GM21786 (cell line): ENCODE data around the gene ANKDD1A.

ENCODE experiments used
- ATAC-seq: cut with Tn5 transposase; IDR thresholded peaks from one replicate; pipeline ENCODE4 v1.9.1; 2021; ENCODE audit not compliant: unreplicated experiment

Gene ANKDD1A

DNA sequence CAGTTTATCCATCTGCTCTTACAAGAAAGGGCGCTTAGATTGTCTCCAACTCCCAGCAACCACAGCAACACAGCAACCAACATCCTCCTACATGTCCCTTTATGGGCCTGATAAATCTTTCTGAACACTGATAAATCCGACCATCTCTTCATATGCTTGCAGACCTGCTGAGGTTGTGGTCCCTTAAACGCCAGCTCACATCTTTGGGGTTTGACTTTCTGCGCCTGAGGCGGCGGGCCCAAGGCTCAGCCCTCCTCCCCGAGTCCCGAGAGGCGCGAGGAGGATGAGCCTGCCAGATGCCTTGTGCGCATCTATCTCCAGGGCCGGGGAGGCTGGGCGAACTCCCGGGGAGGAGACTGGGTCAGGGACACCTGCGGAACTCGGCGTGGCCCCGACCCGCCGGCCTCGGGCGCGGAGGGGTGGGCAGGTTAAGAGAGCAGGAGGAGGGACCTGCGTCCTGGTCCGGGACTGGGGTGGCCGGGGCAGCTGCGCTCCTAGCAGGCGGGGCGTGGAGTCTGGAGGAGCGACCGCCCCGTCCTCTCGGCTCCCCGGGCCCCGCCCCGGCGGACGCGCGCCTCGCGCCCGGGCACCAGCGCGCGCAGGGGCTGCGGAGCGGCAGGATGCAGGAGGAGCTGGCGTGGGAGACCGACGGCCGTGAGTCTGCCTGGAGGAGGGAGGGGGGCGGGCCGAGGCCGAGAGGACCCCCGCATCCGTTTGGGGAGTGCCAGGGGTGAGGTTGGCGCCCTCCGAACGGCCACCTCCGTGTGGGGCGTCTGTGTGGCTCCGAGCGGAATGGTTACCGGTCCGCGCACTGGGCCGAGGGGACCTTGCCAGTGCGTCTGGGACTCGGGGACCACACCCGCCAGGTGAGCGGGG is at the start of gene ANKDD1A:
TSS of gene ANKDD1A (plus strand) at position 592 of the 876 bp plus-strand sequence. CDS start at position 621, 29 bp downstream.
- ATAC-seq: no peak

DNA sequence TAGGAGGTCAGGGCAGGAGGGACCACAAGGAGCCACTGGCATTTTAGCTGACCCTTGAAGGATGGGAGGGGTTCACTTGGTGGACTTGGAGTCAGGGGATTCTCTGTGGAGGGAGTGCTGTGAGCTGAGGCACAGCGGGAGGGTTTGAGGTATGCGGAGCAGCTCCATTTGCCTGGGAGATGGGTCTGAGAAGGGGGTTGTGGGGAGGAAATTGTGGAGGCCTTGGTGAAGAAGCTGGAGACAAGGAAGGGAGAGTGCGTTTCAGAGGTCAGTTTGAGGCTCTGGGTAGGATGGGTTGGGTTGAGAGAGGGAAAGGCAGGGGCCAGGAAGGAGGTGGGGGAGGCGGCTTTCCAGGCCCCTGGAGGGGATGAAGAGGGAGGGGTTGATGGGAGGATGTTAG is 49.7 kb upstream of the ANKDD1A start:
- ATAC-seq: no peak

DNA sequence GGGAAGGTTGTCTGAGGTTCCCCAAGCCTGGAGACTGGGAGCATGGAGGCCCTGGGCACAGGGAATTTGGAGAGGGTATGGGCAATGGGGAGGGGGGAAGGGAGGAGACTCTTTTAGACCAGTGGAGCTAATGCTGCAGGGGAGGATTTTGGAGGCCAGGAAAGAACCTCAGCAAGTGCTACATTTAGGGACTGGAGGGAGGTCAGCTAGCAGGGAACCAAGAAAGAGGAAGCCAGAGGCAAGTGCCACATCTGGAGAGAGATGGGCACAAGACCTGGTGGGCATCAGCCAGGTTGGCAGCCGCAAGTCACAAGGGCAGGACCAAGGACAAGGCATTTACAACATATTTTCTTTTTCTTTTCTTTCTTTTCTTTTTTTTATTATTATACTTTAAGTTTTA is 49.3 kb upstream of the ANKDD1A start:
- no peak for ATAC-seq

DNA sequence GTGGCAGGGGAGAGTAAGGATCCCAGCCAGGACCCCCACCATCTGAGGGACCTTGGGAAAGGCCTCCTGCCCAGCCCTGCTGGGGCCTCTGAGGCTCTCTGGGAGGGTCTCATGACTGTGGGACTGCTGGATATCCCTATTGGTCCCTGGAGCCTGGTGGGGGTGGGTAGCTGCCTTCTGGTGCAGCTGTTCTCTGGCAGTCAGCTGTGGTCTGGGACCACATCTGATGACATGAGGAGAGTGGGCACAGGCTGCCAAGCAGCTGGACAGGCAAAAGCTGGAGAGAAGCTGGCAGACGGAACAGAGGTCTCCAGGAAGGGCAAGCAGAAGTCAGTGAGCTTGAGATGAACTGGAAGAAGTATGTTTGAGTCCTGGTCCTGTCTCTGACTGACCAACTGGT is 47.6 kb upstream of the ANKDD1A start:
- no peak for ATAC-seq

DNA sequence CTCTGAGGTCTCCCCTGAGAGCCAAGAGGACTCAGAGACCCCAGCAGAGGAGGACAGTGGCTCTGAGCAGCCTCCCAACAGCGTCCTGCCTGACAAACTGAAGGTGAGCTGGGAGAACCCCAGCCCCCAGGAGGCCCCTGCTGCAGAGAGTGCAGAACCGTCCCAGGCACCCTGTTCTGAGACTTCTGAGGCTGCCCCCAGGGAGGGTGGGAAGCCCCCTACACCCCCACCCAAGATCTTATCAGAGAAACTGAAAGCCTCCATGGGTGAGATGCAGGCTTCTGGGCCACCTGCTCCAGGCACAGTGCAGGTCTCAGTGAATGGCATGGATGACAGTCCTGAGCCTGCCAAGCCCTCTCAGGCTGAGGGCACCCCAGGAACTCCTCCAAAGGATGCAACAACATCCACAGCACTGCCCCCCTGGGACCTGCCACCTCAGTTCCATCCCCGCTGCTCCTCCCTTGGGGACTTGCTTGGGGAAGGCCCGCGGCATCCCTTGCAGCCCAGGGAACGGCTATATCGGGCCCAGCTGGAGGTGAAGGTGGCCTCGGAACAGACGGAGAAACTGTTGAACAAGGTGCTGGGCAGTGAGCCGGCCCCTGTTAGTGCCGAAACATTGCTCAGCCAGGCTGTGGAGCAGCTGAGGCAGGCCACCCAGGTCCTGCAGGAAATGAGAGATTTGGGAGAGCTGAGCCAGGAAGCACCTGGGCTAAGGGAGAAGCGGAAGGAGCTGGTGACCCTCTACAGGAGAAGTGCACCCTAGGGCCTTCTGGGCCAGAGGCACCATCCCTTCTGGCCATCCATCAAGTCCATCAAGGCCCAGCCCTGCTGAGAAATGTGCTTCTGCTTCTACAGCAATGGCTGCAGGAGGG is 46.3 kb upstream of the ANKDD1A start:
- peak; percentile 46 for ATAC-seq

DNA sequence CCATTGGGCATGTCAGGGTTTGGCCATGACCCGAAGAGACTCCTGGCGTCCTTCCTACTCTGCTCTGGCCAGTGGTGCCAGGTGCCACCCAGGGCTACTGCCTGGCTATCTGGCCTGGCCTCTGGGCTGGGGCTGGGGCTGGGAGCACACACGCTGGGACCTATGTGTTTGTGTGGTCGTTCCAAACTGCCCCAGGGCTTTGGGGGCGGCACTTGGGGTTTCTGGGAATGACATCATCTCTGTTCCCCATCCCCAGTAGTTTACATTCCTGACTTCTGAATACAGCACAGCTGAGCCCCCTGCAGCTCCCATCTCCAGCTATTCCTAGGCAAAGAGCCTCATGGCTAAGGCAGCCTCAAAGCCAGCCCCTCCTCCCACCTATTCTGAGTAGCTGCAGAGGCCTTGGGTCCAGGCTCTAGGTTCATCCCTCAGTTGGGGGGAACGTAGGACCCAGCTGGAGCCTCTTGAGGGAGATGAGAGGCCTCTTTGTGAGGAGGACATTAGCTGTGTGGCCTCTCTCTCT is 45.6 kb upstream of the ANKDD1A start:
- no peak for ATAC-seq

DNA sequence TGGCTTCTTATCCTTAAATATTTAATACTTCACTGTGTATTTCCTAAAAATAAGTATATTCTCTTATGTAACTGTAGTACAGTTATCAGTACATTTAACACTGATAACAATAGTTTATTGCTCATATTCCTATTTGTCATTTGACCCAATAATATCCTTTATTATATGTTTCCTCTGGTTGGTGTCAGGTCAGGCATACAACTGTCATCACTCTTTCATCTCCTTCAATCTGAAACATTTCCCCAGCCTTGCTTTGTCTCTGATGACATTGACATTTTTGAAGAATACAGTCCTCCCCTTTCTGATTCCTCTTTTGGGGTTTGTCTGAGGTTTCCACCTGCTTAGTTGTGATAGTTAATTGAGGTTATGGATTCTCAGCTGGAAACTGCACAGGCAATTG is 42.2 kb upstream of the ANKDD1A start:
- ATAC-seq: no peak

DNA sequence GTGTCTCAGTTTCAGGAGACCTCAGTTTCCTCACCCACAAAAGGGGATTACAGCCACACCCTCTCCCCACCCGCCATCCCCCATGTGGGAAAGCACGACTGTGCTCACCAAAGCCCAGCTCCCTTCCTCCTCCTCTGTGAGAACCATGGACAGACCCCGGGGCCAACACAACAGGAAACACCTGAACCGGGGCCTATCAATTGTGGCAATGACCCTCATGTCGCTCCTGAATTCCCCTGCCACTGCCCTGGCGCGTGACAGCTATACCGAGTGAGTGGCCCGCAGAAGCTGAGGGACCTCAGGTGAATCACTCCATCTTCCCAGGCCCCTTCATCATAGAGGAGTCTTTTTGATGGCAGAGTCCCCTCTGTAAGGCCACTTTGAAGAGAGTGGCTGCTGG is 41.3 kb upstream of the ANKDD1A start:
- no peak for ATAC-seq

DNA sequence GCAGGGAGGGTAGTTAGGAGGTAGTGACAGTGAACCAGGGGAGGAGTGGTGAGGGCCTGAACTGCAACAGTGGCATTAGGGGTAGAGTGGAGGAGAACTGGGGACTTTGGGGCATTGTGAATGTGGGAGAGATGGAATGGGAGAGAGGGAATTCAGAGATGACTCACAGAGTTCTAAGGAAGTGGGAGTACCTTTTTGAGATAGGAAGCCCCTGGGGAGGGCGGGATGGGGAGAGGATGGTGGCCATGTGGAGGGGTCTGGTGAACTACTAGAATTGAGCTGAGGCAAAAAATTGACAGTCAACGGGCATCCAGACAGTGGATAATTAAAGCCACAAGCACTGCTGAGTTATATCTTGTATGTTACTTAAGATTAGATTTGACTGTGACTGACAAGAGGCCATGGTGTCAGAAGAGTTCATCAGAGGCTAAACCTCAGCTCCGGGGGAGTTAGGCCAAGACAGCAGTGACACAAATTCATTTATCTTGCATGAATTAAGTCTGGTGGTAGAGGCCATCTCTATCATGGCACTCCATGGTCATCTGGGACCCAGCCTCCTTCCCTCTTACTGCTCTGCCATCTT is 36.0 kb upstream of the ANKDD1A start:
- no peak for ATAC-seq

DNA sequence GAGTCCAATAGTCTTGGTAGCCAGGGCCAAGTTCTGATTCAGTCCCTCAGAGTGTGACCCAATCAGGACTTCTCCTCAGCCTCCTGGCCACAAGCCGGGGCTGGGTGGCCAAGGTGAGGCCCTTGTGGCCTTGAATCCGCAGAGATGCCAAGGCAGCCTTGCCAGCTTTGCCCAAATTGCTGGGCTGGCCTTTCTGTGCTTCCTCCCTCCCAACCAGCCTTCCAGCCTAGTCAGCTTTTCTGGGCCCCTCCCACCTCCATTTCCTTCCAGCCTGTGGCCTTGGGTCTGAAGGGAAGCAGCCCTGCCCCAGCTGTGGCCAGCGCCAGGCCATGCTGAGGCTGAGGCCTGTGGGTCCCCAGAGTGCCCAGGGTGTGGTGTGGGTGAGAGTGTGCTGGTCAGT is 34.3 kb upstream of the ANKDD1A start:
- no peak for ATAC-seq

DNA sequence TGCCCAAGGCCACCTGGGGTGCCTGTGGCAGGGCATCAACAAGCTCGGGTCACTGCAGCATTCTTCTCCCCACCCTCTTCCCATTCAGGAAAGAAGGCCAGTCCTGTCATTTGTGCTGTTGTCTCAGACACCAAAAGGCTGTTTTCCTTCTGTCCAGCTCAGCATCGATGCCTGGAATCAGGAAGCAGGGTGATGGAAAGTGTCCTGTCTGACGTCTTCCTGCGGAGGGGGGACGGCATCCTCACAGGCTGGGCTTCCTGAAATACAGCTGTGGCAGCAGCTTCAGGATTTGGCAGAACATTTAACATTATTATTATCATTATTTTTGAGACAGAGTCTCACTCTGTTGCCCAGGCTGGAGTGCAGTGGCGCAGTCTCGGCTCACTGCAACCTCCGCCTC is 33.0 kb upstream of the ANKDD1A start:
- no peak for ATAC-seq

DNA sequence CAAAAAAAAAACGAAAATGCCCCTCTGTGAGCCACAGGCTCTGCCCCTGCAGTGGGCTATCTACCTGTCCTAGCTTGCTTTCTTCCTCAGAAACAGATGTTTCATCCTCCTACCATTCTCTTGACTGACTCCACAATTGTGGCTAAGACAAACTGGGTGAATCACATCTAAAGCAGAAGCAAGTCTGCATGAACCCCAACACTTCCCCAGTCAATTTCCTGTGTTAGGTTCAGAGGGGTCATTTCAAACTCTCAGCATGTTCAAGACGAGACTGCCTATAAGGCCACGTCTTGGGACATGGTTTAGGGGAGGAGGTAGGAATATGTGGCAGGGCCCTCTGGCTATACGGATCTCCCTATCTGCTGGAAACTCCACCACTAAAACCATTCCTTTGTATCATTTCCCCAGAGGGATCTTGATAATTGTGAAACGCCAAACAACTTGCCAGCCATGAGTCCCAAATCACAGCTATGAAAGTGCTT is 28.6 kb upstream of the ANKDD1A start:
- ATAC-seq: peak; percentile 48

DNA sequence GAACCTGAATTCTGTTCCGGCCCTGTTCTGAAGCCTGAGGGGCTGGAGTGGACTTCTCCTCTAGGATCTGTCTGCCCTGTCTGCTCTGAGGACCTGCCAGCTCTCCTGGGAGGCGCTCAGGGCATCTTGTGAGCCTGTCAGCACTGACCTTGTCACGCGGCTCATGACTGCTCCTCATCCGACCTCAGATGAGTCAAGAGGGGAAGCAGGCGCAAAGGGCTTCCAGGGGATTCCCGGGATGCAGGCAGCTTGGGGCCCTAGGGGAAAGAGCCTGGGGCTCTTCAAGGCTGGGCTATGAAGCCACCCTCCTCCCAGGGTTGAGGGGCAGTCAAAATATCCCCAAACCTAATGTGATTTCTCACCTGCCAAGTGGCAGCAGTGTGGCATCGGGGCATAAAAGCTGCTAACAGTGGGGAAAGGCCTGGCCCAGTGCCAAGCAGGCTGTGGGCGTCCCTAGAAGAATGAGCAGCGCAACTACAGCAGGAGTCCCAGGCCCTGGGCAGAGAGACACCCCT is 27.6 kb upstream of the ANKDD1A start:
- ATAC-seq: peak; percentile 53

DNA sequence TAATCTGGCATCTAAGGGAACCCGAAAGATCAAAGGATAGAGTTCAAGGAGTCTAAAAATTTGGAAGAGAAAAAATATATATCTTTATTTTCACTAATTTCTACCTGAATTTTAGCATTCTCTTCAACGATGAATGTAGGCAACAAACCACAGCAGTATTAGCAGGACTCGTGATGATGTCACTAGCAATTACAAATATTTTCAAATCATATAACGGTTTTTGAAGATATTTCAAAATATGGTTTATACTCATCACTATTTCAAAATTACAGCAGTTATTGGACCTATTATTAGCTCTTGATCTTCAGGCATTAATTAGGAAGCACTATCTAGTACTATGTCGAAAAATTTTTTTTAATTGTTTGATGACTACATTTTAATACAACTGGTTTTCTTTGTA is 27.0 kb upstream of the ANKDD1A start:
- no peak for ATAC-seq

DNA sequence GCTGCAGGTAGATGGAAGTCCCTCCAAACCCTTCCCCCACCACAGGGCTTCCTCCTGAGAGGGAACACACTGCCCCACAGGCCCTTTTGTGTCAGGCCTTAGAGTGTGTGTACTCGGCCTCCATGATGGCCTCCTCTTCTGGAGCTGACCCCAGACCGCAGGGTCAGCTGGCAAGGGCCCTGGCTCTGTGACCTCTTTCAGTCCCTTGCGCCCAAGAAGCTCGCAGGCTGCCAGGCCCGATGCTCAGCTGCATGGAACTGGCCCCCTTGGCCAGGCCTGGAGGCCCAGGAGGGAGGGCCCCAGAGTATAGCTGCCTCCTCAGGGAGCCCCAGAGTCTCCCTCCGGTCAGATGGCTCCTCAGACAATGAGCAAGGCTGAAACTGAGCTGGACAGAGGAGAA is 23.4 kb upstream of the ANKDD1A start:
- no peak for ATAC-seq

DNA sequence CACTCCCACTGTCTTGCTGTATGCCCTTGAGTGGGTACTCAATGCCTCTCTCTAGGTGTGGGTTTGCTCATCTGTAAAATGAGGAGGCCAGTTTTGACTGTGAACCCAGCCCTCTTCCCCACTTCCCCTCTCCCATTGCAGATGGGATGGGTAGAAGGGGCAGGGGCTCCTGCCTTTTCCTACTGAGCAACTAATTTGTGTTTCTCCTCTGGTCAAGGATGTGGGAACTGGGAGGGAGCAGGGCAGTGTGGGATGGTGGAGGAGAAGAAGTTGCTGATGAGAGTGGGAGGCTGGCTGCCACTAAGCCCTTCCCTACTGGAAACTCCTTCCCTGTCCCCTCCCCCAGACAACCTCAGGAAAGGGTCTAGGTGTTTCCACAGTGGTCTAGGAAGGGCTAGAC is 20.1 kb upstream of the ANKDD1A start:
- ATAC-seq: no peak

DNA sequence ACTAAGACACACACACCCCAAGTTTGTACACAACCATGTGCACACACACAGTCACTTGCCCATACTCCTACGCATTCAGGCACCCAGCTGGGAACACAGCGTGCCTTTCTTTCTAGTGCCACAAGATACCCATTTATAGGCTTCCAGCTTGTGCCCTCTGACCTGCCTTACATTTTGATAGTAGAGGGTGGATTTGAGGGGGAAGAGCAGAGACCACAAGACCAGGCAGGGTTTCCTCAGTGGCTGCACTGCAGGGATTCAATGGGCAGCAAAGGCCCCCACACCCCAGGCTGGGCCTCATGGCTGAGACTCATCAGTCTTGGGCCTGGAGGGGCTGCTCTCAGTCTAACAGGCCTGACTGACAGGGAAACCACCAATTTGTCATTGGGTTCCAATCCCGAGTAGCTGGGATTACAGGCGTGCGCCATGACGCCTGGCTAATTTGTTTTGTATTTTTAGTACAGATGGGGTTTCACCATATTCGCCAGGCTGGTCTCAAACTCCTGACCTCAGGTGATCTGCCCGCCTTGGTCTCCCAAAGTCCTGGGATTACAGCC is 18.8 kb upstream of the ANKDD1A start:
- ATAC-seq: no peak

DNA sequence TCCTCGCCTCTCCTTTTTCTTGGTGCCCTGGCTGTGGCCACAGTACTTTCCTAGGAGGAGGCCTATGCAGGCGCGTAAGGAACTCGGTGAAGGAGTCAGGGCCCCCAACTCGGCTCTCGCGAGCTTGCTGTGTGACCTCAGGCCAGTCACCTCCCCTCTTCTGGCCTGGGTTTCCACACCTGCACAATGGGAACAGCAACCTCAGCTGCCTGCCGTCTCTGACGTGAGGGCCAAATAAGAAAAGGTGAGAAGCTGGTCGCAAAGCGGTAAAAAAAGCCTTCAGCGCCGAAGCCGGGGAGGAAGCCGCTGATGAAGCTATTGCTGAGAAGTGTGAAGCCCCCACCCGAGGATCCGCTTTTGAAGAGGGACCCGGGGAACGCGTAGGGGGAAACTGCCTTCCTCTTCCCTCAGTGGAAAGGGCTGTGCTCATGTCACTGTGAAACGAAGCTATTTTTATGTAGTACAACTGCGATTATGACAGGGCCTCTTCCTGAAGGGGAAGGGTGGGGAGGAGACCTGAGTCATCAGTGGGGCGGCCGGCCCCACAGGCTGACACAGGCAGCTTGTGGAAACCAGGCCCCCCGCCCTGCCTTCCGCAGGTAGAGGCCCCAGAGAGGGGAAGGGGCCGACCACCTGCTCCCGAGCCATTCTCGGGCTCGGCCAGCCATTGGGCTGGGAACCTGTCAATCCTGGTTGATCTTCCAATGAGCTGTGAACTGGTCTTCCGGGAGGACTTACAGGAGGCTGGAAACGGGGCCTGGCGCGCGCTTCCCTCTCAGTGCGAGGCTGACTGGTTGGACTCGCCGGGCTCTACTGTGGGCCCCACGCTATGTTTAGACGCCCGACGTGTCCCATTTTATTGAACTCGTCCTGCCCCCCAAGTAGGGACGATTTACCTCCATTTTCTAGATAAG is 18.0 kb upstream of the ANKDD1A start:
- ATAC-seq: peak; percentile 63

DNA sequence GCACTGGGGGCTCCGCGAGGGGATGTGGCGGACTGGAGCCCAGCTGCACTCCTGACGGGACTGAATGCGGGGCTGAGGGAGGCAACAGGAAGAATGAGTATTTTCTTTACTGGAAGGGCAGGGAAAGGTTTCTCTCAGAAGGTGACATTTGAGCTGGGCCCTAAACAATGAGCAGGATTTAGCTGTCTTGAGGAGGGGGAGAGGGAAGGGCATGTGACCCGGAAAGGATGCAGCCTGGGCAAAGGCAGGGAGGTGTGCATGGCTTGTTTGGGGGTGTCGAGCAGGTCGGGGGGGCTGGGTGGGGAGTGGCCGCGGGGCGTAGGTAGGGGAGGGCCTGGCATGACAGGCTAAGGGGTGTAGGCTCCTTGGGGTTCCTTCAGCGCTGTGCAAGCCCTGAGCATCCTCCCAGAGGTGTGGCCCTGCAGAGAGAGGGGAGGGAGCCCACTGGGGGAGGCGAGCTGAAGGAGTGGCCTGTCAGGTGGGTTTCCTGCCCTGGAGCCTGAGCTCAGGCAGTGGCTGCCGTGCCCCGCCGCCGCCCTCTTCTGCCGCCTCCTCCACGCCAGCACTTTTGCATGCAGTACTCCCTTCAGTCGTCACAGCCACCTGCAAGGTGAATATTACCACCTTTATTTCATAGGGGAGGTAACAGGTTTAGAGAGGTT is 17.2 kb upstream of the ANKDD1A start:
- peak; percentile 27 for ATAC-seq
